ENCODE results near the gene JCAD. TPM values are rescaled to one million over a fixed set of nuclear protein-coding genes. Genes with fewer than 3 reads are reported as not detected.

JCAD gene
- total and polyA plus RNA-seq, 9 of the 15 experiments (the other 6 are each of a cell fraction or from before 2014, with no cell fraction given) = not detected

GRCh38 chr10:30048768-30049517, 10.4 kb downstream of the JCAD start:
- in situ Hi-C loops (cut with MboI) (no loop called here), intact Hi-C loops (cut with micrococcal nuclease) (no loop called here)
- H3K27me3 ChIP-seq (ENCODE audit: control insufficient read depth in 2 of 2, insufficient read depth in 2 of 2, low read length in 2 of 2) = peaks cover 16 to 36% of the 10 kb centered on the region in 2 experiments
- FAIRE-seq = no peak
- ATAC-seq = no peak
- H2AFZ ChIP-seq (ENCODE audit: low read depth, low read length) = no peak overlapping the region
- no peak overlapping the region for H3K27ac ChIP-seq (ENCODE audit: extremely low read depth, low read depth, low read length)
- H3K4me2 ChIP-seq (ENCODE audit: insufficient read depth, low read length) = no peak overlapping the region
- H3K9me1 ChIP-seq (ENCODE audit: control insufficient read depth, insufficient read depth, low read length) = no peaks in the 10 kb centered on the region
- DNase-seq (ENCODE audit: extremely low read depth in 1 of 4, low spot score in 3 of 4) = no peak
- no peak overlapping the region for H3K4me3 ChIP-seq
- H3K79me2 ChIP-seq (ENCODE audit: control insufficient read depth, insufficient read depth, low read length) = no peaks in the 10 kb centered on the region
- H3K36me3 ChIP-seq (ENCODE audit: control insufficient read depth, insufficient read depth, low read length) = no peaks in the 10 kb centered on the region
- BruUV-seq (replicated peaks) = no TSS peak
- POLR2A ChIA-PET = interaction anchor here (1.1 kb wide), 1 partner anchor 22 kb away, joined by 4 read pairs; no protein-coding TSS in a partner anchor
- WGBS (ENCODE audit: insufficient coverage, low coverage, missing lambda C conversion rate) = 2% methylated on average over 18 of the region's 18 CpGs
- CTCF ChIA-PET (ENCODE audit: low intra/inter-chr PET ratio) = no interaction called here
- no peaks in the 10 kb centered on the region for H3K9me3 ChIP-seq (replicated peaks; ENCODE audit: control insufficient read depth, insufficient read depth, low read depth, low read length)
- H4K20me1 ChIP-seq (replicated peaks; ENCODE audit: control insufficient read depth, insufficient read depth, low read length) = no peaks in the 10 kb centered on the region
- no peak overlapping the region for H3K9ac ChIP-seq (ENCODE audit: insufficient read depth in 1 of 2, low read depth in 2 of 2, low read length in 2 of 2)
- peaks cover 0 to 4% of the 10 kb centered on the region in 2 experiments; a peak in 1 of 5 replicates for H3K4me1 ChIP-seq (replicated peaks in 1 of 2; ENCODE audit: control insufficient read depth in 2 of 2, insufficient read depth in 2 of 2, low read length in 2 of 2)
- TF ChIP-seq REST (IDR thresholded peaks at IDR 0.05; ENCODE audit: borderline replicate concordance) (no peak), REST (CRISPR knock-in tag; IDR thresholded peaks at IDR 0.05; ENCODE audit: low read depth) (no peak), BRCA1 (IDR thresholded peaks at IDR 0.05) (no peak), BRCA1 (CRISPR knock-in tag; IDR thresholded peaks at IDR 0.05) (no peak), ZBTB7A (IDR thresholded peaks at IDR 0.05; ENCODE audit: borderline replicate concordance, control insufficient read depth, low read depth, low read length) (no peak), STAT6 (CRISPR knock-in tag; IDR thresholded peaks at IDR 0.05) (no peak), E2F1 (CRISPR knock-in tag; IDR thresholded peaks at IDR 0.05) (no peak), POLR3A (IDR thresholded peaks at IDR 0.05; ENCODE audit: borderline replicate concordance, extremely low read depth, insufficient read depth, insufficient read length) (no peak), ZNF143 (CRISPR knock-in tag; IDR thresholded peaks at IDR 0.05) (no peak)

Data from K562 (cell line).